Loucy (cell line): ENCODE results near the gene NOS1.

ENCODE experiments used
- H2AFZ ChIP-seq: fragments of 200-600 bp; sonication (generic); 2 replicates; pipeline ENCODE4 v1.6.0; 2016; ENCODE audit warnings: antibody characterized with exemption, mild to moderate bottlenecking, low read length, moderate library complexity
- H3F3A ChIP-seq: fragments of 200-600 bp; 2 replicates; pipeline ENCODE4 v1.6.0; 2016; ENCODE audit warnings: antibody characterized with exemption, low read depth, mild to moderate bottlenecking
- H3K27me3 ChIP-seq: fragments of 200-600 bp; sonication (generic); 2 replicates; pipeline ENCODE4 v1.6.1; 2014; ENCODE audit warnings: low read length, mild to moderate bottlenecking; ENCODE audit not compliant: insufficient read depth, poor library complexity, severe bottlenecking
- H3K36me3 ChIP-seq: fragments of 200-600 bp; sonication (generic); 2 replicates; pipeline ENCODE4 v1.6.1; 2016; ENCODE audit warnings: low read length; ENCODE audit not compliant: insufficient read depth
- H3K4me1 ChIP-seq: fragments of 200-600 bp; sonication (generic); 2 replicates; pipeline ENCODE4 v1.5.1; 2014; ENCODE audit warnings: low read length, mild to moderate bottlenecking; ENCODE audit not compliant: insufficient read depth, poor library complexity, severe bottlenecking
- H3K4me2 ChIP-seq: fragments of 200-600 bp; sonication (generic); 2 replicates; pipeline ENCODE4 v1.6.0; 2014; ENCODE audit warnings: antibody characterized with exemption, low read length, low read depth, mild to moderate bottlenecking; ENCODE audit not compliant: poor library complexity, severe bottlenecking
- H3K4me3 ChIP-seq: fragments of 200-600 bp; sonication (generic); 2 replicates; pipeline ENCODE4 v1.5.1; 2014; ENCODE audit warnings: low read length, mild to moderate bottlenecking, mixed read lengths; ENCODE audit not compliant: poor library complexity, severe bottlenecking
- H3K79me2 ChIP-seq: fragments of 200-600 bp; sonication (generic); 2 replicates; pipeline ENCODE4 v1.6.1; 2014; ENCODE audit warnings: low read length; ENCODE audit not compliant: insufficient read depth
- H3K9ac ChIP-seq: fragments of 200-600 bp; sonication (generic); 2 replicates; pipeline ENCODE4 v1.6.0; 2014; ENCODE audit warnings: mild to moderate bottlenecking, low read depth, low read length, moderate library complexity; ENCODE audit not compliant: poor library complexity, severe bottlenecking
- H3K9me2 ChIP-seq: fragments of 200-600 bp; sonication (generic); replicated peaks from 2 replicates; pipeline ENCODE4 v1.6.1; 2016; ENCODE audit warnings: low read depth, low read length, mixed read lengths
- H3K9me3 ChIP-seq: fragments of 200-600 bp; sonication (generic); 2 replicates; pipeline ENCODE4 v1.6.1; 2014; ENCODE audit warnings: mild to moderate bottlenecking, antibody characterized with exemption, low read length, low read depth; ENCODE audit not compliant: insufficient read depth
- H4K20me1 ChIP-seq: fragments of 200-600 bp; sonication (generic); 2 replicates; pipeline ENCODE4 v1.6.0; 2014; ENCODE audit warnings: antibody characterized with exemption, low read length, mild to moderate bottlenecking; ENCODE audit not compliant: insufficient read depth, poor library complexity, severe bottlenecking
- CTCF ChIP-seq: fragments of 200-600 bp; sonication (generic); conservative IDR thresholded peaks from 2 replicates; pipeline ENCODE4 v1.5.1; 2014; ENCODE audit warnings: mild to moderate bottlenecking, antibody characterized with exemption, low read length
- EZH2phosphoT487 ChIP-seq: fragments of 200-600 bp; IDR thresholded peaks from 2 replicates; pipeline ENCODE4 v1.6.1; 2018; ENCODE audit warnings: antibody characterized with exemption, mild to moderate bottlenecking, moderate library complexity, borderline replicate concordance

NOS1 gene

GRCh38 chr12:117360551-117361346, 677 bp downstream of the NOS1 start:
- no peak overlapping the region for H3K4me3 ChIP-seq
- no peaks in the 10 kb centered on the region for H4K20me1 ChIP-seq
- TF ChIP-seq EZH2phosphoT487 (no peak), CTCF (no peak)
- H3K4me2 ChIP-seq: no peak overlapping the region
- H3K27me3 ChIP-seq: no peaks in the 10 kb centered on the region
- no peak overlapping the region for H2AFZ ChIP-seq
- H3K36me3 ChIP-seq: no peaks in the 10 kb centered on the region
- H3K9me2 ChIP-seq: no peaks in the 10 kb centered on the region
- H3F3A ChIP-seq: no peaks in the 10 kb centered on the region
- no peaks in the 10 kb centered on the region for H3K9me3 ChIP-seq
- H3K79me2 ChIP-seq: no peaks in the 10 kb centered on the region
- no peaks in the 10 kb centered on the region for H3K4me1 ChIP-seq
- no peak overlapping the region for H3K9ac ChIP-seq

DNA sequence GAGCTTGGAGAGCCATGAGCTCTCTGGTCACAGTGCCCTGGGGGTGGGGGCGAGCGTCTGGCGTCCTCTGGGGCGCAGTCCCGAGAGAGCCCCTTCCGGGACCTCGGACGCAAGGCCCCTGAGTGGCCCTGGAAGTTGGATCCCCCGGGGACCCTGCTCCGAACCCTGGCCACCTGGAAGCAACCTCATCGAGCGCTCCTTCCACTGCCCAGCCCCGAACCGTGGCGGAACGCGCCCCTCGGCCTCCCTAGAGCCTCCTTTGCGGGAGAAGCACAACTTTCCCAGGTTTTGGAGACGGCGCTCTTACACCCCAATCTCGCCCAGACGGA, 1.2 kb downstream of the NOS1 start:
- Histone ChIP-seq H3K9ac (no peak overlapping the region), H3K36me3 (no peaks in the 10 kb centered on the region), H4K20me1 (no peaks in the 10 kb centered on the region), H3F3A (no peaks in the 10 kb centered on the region), H3K4me1 (no peaks in the 10 kb centered on the region), H2AFZ (no peak overlapping the region), H3K4me3 (no peak overlapping the region), H3K4me2 (no peak overlapping the region), H3K9me2 (no peaks in the 10 kb centered on the region), H3K79me2 (no peaks in the 10 kb centered on the region), H3K27me3 (no peaks in the 10 kb centered on the region), H3K9me3 (no peaks in the 10 kb centered on the region)
- TF ChIP-seq EZH2phosphoT487 (no peak), CTCF (no peak)

GRCh38 chr12:117359029-117359845, 2.2 kb downstream of the NOS1 start:
- H3K9me3 ChIP-seq: no peaks in the 10 kb centered on the region
- H3K9me2 ChIP-seq: no peaks in the 10 kb centered on the region
- H3K79me2 ChIP-seq: no peaks in the 10 kb centered on the region
- no peaks in the 10 kb centered on the region for H3F3A ChIP-seq
- no peak overlapping the region for H2AFZ ChIP-seq
- H3K9ac ChIP-seq: no peak overlapping the region
- TF ChIP-seq CTCF (no peak), EZH2phosphoT487 (no peak)
- H3K27me3 ChIP-seq: no peaks in the 10 kb centered on the region
- no peaks in the 10 kb centered on the region for H3K36me3 ChIP-seq
- no peaks in the 10 kb centered on the region for H4K20me1 ChIP-seq
- no peak overlapping the region for H3K4me2 ChIP-seq
- H3K4me3 ChIP-seq: no peak overlapping the region
- no peaks in the 10 kb centered on the region for H3K4me1 ChIP-seq
